HepG2 (cell line): ENCODE results near the gene JADE3. TPM values are rescaled to one million over a fixed set of nuclear protein-coding genes. Genes with fewer than 3 reads are reported as not detected.

Experiments used
- FOXA1 ChIP-seq, 2 experiments: fragments of 450-650 bp in 1 of 2; sonication (generic) in 1 of 2; formaldehyde crosslinking in 1 of 2; IDR thresholded peaks; 2 replicates each; pipeline versions ENCODE4 v1.4.0 to v1.6.1; 2016 to 2020; ENCODE audit warnings: missing genetic modification reagents in 1 of 2
- GZF1 ChIP-seq: sonication (generic); formaldehyde crosslinking; IDR thresholded peaks from 2 replicates; pipeline ENCODE4 v1.5.1; 2020; ENCODE audit warnings: mild to moderate bottlenecking, missing genetic modification reagents
- HBP1 ChIP-seq: IDR thresholded peaks from 2 replicates; pipeline ENCODE4 v1.6.1; 2016; ENCODE audit warnings: low read depth, control low read depth
- KLF9 ChIP-seq: IDR thresholded peaks from 2 replicates; pipeline ENCODE4 v1.6.1; 2016; ENCODE audit warnings: low read depth
- LRRFIP1 ChIP-seq: sonication (generic); formaldehyde crosslinking; conservative IDR thresholded peaks from 2 replicates; pipeline ENCODE4 v1.4.0; 2020; ENCODE audit warnings: missing genetic modification reagents
- MATR3 ChIP-seq: sonication (generic); formaldehyde crosslinking; IDR thresholded peaks from 2 replicates; pipeline ENCODE4 v1.4.0; 2020; ENCODE audit warnings: missing genetic modification reagents
- MED1 ChIP-seq: sonication (generic); formaldehyde crosslinking; IDR thresholded peaks from 2 replicates; pipeline ENCODE4 v1.4.0; 2020; ENCODE audit warnings: missing genetic modification reagents
- TCF7 ChIP-seq: sonication (generic); IDR thresholded peaks from 2 replicates; pipeline ENCODE4 v1.6.1; 2016; ENCODE audit warnings: antibody characterized with exemption, low read depth
- YEATS4 ChIP-seq: sonication (generic); formaldehyde crosslinking; IDR thresholded peaks from 2 replicates; pipeline ENCODE4 v1.4.0; 2020; ENCODE audit warnings: missing genetic modification reagents, borderline replicate concordance
- ZFP36L2 ChIP-seq: sonication (generic); formaldehyde crosslinking; IDR thresholded peaks from 2 replicates; pipeline ENCODE4 v1.4.0; 2020; ENCODE audit warnings: missing genetic modification reagents
- ZFP82 ChIP-seq: sonication (generic); formaldehyde crosslinking; IDR thresholded peaks from 2 replicates; pipeline ENCODE4 v1.5.1; 2020; ENCODE audit warnings: mild to moderate bottlenecking, missing genetic modification reagents, borderline replicate concordance
- ZNF562 ChIP-seq: sonication (generic); formaldehyde crosslinking; IDR thresholded peaks from 2 replicates; pipeline ENCODE4 v1.8.0; 2022; ENCODE audit warnings: missing genetic modification reagents, borderline replicate concordance
- ZNF652 ChIP-seq: IDR thresholded peaks from 2 replicates; pipeline ENCODE4 v1.6.1; 2016; ENCODE audit warnings: low read depth, borderline replicate concordance
- ZNF776 ChIP-seq: sonication (generic); formaldehyde crosslinking; IDR thresholded peaks from 2 replicates; pipeline ENCODE4 v1.4.0; 2020; ENCODE audit warnings: mild to moderate bottlenecking, missing genetic modification reagents
- polyA plus RNA-seq, 8 experiments: library from polyadenylated mRNA; depleted of rRNA in 3 of 8; stranded (reverse) in 7 of 8; unstranded in 1 of 8; fragments of >200 nt; fragmentation: Illumina TruSeq in 4 of 8; extraction: Trizol in 4 of 8; gene quantifications; 2 replicates each; pipeline versions ENCODE4 v1.2.1 to v1.2.3, GENCODE V29; 2011 to 2016; ENCODE audit warnings: low read depth in 4 of 8, missing spikeins in 1 of 8, mixed read lengths in 1 of 8; ENCODE audit not compliant: insufficient read depth in 1 of 8
- total RNA-seq, 5 experiments: library from RNA; depleted of rRNA; stranded (reverse); fragments of >200 nt; fragmentation: Illumina TruSeq; extraction: Trizol; gene quantifications; 2 replicates each; pipeline ENCODE4 v1.2.3, GENCODE V29; 2016; ENCODE audit warnings: low read depth in 1 of 5
- TF ChIP-seq, protein P1 (sequence below): sonication (generic); formaldehyde crosslinking; IDR thresholded peaks from 2 replicates; pipeline ENCODE4 v1.4.0; 2020; ENCODE audit warnings: mild to moderate bottlenecking, missing genetic modification reagents
- TF ChIP-seq, protein P2 (sequence below): sonication (generic); formaldehyde crosslinking; IDR thresholded peaks from 2 replicates; pipeline ENCODE4 v1.8.1; 2022; ENCODE audit warnings: low read depth, mild to moderate bottlenecking, missing genetic modification reagents
- TF ChIP-seq, protein P3 (sequence below): sonication (generic); formaldehyde crosslinking; IDR thresholded peaks from 2 replicates; pipeline ENCODE4 v1.4.0; 2020; ENCODE audit warnings: missing genetic modification reagents; ENCODE audit errors: not compliant biosample characterization

The JADE3 gene
- total and polyA plus RNA-seq, 2 of the 13 experiments (the other 11 are each of a cell fraction or from before 2014, with no cell fraction given) = 7.7 to 7.8 TPM

- TF ChIP-seq, protein P1, sequence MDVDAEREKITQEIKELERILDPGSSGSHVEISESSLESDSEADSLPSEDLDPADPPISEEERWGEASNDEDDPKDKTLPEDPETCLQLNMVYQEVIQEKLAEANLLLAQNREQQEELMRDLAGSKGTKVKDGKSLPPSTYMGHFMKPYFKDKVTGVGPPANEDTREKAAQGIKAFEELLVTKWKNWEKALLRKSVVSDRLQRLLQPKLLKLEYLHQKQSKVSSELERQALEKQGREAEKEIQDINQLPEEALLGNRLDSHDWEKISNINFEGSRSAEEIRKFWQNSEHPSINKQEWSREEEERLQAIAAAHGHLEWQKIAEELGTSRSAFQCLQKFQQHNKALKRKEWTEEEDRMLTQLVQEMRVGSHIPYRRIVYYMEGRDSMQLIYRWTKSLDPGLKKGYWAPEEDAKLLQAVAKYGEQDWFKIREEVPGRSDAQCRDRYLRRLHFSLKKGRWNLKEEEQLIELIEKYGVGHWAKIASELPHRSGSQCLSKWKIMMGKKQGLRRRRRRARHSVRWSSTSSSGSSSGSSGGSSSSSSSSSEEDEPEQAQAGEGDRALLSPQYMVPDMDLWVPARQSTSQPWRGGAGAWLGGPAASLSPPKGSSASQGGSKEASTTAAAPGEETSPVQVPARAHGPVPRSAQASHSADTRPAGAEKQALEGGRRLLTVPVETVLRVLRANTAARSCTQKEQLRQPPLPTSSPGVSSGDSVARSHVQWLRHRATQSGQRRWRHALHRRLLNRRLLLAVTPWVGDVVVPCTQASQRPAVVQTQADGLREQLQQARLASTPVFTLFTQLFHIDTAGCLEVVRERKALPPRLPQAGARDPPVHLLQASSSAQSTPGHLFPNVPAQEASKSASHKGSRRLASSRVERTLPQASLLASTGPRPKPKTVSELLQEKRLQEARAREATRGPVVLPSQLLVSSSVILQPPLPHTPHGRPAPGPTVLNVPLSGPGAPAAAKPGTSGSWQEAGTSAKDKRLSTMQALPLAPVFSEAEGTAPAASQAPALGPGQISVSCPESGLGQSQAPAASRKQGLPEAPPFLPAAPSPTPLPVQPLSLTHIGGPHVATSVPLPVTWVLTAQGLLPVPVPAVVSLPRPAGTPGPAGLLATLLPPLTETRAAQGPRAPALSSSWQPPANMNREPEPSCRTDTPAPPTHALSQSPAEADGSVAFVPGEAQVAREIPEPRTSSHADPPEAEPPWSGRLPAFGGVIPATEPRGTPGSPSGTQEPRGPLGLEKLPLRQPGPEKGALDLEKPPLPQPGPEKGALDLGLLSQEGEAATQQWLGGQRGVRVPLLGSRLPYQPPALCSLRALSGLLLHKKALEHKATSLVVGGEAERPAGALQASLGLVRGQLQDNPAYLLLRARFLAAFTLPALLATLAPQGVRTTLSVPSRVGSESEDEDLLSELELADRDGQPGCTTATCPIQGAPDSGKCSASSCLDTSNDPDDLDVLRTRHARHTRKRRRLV (CRISPR knock-in tag) = no peak
- TF ChIP-seq ZFP36L2 (CRISPR knock-in tag) (no peak), HBP1 (0 out of 2 replicates have a peak, but pooled peaks have one; percentile 35), FOXA1 (IDR thresholded peaks at IDR 0.05) (peak; percentile 58; the same call in 1 of the 2 replicates), FOXA1 (CRISPR knock-in tag; IDR thresholded peaks at IDR 0.05) (peak; percentile 96), TCF7 (peak; percentile 88), MATR3 (no peak), GZF1 (CRISPR knock-in tag) (no peak), ZFP82 (CRISPR knock-in tag) (no peak), KLF9 (no peak), ZNF652 (peak; percentile 31; the same call in 1 of the 2 replicates), LRRFIP1 (CRISPR knock-in tag) (no peak), MED1 (peak; percentile 87), ZNF776 (CRISPR knock-in tag) (no peak), YEATS4 (no peak), ZNF562 (CRISPR knock-in tag) (no peak)
- TF ChIP-seq, protein P2, sequence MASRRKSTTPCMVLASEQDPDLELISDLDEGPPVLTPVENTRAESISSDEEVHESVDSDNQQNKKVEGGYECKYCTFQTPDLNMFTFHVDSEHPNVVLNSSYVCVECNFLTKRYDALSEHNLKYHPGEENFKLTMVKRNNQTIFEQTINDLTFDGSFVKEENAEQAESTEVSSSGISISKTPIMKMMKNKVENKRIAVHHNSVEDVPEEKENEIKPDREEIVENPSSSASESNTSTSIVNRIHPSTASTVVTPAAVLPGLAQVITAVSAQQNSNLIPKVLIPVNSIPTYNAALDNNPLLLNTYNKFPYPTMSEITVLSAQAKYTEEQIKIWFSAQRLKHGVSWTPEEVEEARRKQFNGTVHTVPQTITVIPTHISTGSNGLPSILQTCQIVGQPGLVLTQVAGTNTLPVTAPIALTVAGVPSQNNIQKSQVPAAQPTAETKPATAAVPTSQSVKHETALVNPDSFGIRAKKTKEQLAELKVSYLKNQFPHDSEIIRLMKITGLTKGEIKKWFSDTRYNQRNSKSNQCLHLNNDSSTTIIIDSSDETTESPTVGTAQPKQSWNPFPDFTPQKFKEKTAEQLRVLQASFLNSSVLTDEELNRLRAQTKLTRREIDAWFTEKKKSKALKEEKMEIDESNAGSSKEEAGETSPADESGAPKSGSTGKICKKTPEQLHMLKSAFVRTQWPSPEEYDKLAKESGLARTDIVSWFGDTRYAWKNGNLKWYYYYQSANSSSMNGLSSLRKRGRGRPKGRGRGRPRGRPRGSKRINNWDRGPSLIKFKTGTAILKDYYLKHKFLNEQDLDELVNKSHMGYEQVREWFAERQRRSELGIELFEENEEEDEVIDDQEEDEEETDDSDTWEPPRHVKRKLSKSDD (CRISPR knock-in tag) = no peak
- TF ChIP-seq, protein P3, sequence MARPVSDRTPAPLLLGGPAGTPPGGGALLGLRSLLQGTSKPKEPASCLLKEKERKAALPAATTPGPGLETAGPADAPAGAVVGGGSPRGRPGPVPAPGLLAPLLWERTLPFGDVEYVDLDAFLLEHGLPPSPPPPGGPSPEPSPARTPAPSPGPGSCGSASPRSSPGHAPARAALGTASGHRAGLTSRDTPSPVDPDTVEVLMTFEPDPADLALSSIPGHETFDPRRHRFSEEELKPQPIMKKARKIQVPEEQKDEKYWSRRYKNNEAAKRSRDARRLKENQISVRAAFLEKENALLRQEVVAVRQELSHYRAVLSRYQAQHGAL = no peak
Observed at GRCh38 chrX:47080215-47080914, 168.1 kb downstream of the JADE3 start (continued).
